ENCODE results near the gene ANP32A.
"Not testable (repeated sequence)": the region's sequence is repeated elsewhere in the genome, so short reads cannot be mapped to it uniquely, and the experiment has no call there.

The ANP32A gene

DNA sequence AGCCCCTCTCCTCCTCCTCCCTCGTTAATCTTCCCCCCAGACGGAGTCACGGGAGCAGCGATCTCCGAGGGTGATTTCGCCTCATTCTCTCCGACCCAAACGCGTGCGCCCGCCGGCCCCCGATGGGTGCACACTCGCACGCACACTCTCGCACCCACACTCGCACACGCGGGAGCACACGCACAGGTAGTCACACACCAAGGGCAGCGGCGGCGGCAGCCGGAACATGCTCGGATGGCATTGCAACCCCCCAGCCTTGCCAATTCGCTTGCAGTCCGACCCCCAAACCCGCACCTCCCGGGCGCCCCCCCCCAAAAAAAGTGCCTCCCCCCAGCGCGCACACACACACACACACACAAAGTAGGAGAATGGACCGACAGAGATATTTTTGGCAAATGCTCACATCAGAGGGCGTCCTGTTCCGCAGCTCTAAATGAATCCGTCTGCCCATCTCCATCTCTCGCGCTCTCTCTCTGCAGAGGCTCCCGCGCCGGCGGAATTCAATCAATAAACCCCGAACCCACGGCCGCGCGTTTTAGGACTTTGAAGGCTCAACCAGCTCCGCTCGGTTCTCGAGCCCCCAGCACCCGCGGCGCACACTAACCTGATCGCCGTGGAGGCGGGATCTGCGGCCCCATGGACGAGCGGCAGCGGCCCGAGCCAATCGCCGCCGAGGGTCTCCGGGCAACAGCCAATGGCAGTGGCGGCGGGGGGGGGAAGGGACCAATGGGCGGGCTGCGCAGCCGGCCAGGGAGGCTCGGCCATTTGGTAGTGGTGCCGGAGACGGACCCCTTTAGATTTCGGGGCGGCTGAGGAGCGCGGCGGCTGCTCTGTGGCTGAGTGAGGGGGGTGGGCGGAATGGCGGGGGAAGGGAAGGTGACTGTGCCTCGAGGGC lies at the start of gene ANP32A:
Gene ANP32A, minus strand, starts transcription at position 601 of the 895 bp plus-strand sequence. Its CDS starts 144 bp downstream, at position 457.
- peak; percentile 100 for DNase-seq (ENCODE audit: low spot score)

DNA sequence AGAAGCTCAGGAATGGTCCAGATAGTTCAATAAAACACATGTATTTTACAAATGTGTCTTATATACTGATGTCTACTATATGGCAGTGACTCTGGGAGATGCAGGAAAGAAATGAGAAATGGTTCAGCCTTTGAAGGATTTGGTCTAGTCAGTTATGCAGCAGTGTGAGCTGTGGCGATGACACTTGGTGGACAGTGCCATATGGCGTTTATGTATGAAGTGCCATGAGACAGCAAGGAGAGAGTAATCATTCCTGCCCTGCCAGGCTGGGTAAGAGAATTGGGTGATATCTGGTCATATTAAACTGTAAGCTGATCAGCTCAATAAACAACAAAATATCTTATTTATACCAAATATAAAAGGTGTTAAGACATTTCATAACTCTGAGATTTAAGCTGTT lies 47.6 kb upstream of the ANP32A start:
- DNase-seq (ENCODE audit: low spot score) = no peak

DNA sequence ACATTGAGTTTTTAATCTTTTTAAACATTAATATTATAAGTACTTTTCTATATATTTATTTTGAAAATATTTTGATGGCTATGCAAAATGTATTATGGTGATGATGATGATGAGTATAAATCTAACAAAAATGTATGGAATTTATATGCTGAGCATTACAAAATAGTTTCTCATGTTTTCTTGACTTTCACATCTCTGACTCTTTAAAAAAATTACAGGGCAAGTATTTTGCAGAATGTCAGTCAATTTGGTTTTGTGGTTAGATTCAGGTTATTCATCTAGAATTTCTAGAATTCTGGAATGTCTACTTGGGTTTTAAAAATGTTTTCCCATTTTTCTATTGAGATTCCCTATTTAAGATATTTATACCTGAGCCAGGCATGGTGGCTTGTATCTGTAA lies 41.7 kb upstream of the ANP32A start:
- DNase-seq (ENCODE audit: low spot score) = no peak

DNA sequence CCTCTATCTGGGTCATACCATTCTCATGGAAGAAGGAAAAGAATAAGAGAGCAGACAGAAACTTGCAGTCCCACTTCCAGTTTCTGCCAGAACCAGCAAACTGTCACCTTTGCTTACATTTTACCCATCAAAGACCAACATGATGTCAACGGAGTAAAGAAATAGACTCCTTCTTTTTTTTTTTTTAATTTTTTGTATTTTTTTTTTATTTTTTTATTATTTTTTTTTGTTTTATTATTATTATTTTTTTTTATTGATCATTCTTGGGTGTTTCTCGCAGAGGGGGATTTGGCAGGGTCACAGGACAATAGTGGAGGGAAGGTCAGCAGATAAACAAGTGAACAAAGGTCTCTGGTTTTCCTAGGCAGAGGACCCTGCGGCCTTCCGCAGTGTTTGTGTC lies 38.0 kb upstream of the ANP32A start:
- not testable (repeated sequence) for DNase-seq (ENCODE audit: low spot score)

DNA sequence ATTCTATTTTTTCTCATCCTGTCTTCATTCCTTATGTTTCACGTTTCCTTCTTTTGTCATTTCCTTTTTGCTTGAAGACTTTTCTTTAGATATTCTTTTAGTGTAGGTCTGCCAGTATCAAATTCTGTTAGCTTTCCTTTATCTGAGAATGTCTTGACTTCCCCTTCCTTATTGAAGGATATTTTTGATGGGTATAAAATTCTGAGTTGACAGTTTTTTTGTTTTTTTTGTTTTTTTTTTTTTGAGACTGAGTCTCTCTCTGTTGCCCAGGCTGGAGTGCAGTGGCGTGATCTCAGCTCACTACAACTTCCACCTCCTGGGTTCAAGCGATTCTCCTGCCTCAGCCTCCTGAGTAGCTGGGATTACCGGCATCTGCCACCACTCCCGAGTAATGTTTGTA lies 36.7 kb upstream of the ANP32A start:
- not testable (repeated sequence) for DNase-seq (ENCODE audit: low spot score)

DNA sequence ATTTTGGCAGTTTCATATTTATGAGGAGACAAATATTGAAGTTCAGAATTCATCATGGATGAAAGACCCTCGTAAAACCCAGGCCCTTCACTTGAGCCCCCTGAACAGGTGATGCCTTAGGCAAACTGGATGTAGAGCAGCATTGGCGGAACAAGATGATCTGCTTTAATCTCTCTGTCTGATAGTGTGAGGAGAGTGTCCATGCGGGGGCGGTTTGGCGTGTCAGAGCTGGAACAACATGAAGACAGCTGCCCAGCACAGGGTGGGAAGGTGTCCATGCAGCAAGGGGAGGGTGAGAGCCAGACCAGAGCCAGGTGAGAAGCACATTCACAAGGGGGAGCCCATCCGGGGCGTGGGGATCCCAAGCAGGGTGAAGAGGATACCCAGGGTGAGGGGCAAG lies 31.8 kb upstream of the ANP32A start:
- no peak for DNase-seq (ENCODE audit: low spot score)

DNA sequence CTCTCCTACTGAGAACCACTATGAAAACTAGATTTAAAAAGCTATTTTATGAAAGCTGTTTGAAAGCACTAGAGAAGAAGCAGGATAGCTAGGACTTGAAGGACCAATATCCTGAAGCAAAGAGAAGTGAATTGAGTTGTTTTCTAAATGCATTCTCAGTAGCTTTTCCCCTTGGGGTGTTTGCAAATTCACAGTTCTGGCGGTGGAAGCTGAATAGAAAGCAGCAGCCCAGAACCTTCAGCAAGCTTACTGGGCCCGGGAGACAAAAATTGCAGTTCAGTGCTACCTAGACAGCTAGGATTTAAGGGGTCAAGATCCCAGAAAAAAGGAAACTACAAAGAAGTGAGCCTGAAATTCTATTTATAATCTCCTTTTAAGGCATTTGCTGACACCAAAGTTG lies 31.3 kb upstream of the ANP32A start:
- no peak for DNase-seq (ENCODE audit: low spot score)

DNA sequence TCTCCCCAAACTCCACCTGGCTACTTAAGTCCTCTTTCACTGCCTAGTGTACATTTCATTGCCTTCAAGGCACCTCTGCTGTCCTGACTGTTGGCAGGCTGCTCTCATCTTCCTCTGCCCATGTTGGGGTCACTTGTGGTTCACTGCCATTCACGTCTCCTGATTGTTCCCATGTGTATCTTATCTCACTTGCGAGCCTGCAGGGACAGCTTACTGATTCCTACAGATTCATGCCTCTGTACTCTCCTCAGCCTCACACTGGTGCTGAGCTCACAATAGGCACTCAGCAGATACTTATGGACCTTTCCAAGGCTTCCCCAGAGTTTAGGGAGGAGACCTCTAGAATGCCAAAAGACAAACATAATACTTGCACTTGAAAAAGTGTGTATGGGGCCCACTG lies 28.8 kb upstream of the ANP32A start:
- DNase-seq (ENCODE audit: low spot score) = no peak

DNA sequence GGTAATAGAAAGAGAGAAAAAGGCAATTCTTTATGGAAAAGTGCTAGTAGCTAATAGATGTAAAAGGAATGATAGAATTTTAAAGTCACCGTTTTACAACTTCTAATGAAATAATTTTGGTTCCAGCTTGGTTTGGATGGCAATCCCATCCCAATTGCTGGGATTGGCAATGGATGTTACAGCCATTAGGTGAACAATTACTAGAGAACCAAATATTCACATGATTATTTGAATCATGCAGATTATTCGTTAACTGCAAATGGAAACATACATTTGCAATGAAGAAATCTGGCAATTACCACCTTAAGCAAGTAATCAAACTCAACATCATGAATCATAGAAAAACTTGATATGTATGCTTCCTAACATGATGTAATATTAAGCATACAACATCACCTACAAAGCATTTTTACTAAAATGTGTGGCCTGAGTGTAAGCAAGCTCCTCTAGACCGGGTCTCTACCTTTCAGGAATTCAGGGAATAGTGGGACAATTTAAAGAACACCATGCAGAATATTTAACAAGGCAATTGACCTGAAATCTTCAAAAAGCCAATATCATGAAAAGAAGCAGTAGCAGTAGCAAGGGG lies 26.2 kb upstream of the ANP32A start:
- no peak for DNase-seq (ENCODE audit: low spot score)

DNA sequence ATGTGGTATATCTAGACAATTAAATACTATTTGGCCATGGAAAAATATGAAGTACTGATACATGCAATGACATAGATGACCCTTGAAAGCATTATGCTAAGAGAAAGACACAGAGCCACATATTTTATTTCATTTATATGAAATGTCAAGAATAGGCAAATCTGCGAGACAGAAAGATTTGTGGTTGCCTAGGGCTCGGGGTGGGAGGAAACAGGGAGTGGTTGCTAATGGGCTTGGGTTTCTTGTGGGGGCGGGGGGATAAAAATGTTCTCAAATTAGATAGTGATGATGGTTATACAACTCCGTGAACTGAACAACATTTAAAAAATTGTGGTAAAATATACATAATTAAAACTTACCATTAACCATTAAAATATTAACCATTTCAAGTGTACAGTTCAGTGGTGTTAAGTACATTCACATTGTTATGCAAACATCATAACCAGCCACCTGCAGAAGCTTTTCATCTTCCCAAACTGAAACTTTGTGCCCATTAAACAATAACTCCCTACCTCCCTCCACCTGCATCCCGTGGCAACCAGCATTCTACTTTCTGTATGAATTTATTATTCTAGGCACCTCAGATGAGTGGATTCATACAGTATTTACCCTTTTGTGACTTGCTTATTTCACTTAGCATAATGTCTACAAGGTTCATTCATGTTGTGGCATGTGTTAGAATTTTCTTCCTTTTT lies 24.3 kb upstream of the ANP32A start:
- no peak for DNase-seq (ENCODE audit: low spot score)

DNA sequence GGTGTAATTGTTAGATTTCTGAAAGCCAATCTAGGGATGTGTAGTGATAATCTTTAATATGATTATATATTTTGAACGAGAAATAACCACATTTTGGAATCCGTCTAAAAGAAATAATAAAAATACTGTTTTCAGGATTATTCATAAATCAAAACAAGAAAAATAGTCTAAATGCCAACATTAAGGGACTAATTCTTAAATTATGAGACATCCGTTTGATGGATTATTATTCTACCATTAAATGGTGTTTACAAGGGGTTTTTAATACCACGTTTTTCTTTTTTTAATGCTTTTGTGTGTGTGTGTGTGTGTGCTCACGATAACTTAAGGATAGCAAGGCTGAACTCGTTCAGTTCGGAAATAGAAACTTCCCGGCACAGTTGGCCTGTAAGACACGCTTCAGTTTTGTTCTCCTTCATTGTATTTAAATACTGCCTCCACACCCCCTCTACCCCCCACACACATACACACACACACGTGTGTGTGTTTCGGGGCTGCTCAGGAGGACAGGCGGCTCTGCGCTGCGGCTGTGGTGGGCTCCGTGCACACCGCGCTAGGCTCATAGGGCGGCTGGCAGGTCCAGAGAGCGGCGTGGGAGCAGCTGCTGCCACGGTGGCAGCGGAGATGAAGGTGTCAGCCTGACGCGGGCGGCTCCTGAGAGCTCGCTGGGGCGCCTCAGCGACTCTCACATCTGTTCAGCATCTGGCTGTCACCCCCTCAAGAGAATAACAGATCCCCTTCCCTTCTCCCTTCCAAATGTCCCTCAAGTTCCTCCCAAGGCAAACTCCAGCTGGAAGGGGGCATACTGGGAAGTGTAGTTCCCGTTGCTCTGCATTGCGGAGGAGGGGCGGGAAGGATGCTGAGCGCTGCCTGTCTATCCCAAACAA lies 23.0 kb upstream of the ANP32A start:
- no peak for DNase-seq (ENCODE audit: low spot score)

DNA sequence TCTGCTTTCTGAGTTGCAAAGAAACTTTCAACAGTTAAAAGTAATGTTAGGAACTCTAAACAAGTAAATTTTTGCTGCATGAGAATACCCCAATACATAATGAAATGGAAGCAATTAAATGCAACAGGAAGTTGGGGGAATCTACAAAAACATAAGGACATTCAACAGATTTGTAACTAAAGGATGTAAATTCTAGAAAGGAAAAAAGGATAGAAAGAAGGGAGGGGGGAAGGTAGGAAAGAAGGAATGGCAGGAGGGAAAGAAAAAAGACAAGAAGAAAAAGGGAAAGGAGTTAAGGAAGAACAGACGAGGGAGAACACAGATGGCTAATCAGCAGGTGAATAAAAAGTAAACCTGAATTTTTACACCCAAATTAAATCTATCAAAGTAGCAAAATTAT lies 22.3 kb upstream of the ANP32A start:
- DNase-seq (ENCODE audit: low spot score) = no peak

DNA sequence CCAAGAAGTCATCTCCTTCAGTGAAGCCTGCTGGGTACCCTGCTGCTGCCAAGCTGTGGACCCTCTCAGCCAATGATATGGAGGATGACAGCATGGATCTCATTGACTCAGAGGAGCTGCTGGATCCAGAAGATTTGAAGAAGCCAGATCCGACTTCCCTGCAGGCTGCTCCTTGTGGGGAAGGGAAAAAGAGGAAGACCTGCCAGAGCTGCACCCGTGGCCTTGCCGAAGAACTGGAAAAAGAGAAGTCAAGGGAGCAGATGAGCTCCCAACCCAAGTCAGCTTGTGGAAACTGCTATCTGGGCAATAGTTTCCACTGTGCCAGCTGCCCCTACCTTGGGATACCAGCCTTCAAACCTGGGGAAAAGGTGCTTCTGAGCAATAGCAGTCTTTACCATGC lies 13.7 kb upstream of the ANP32A start:
- DNase-seq (ENCODE audit: low spot score) = no peak

DNA sequence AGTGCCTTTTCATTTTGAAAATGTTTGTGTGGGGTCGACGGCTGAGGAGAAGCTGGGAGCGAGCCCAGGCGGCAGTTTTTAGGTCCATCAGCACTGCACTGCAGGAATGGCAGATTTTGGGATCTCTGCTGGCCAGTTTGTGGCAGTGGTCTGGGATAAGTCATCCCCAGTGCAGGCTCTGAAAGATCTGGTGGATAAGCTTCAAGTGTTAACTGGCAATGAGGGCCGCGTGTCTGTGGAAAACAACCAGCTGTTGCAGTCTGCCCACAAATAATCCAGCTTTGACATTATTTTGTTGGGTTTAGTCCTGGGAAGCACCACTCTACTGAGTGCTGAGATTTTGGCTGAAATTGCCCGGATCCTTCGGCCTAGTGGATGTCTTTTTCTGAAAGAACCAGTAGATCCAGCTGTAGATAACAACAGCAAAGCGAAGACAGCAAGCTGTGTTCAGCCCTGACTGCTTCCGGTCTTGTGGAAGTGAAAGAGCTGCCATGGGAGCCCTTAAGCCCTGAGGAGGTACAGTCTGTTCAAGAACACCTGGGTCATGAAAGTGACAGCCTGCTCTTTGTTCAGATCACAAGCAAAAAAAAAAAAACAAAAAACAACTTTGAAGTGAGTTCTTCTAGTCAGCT lies 13.1 kb upstream of the ANP32A start:
- no peak for DNase-seq (ENCODE audit: low spot score)

DNA sequence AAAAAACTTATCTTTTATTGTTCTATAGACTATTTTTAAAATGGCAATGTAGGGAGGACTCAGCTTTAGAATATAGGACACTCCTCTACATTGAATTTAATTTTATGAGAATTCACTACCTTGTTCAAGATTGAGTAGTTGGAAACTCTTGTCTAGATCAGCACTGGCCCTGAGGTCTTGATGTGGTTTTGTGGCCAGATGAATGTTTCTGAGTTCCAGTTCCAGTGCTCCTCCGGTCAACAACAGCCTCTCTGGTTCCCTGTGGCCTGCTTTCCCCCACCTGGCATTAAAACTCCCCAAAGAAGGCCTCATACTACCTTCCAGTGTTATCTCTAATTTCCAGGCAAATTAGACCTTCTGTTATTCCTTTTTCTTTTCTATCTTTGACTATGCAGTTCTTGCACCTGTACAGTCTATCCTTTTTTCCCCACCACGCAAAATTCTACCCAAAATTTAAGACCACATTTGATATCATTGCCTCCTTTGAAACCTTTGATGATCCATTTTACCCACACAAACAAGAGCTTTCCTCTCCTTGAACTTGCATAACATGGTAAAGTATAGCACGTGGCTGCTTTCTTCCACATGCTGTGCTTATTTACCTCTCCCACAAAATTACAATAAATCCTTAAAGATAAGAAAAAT lies 9.6 kb upstream of the ANP32A start:
- DNase-seq (ENCODE audit: low spot score) = no peak

DNA sequence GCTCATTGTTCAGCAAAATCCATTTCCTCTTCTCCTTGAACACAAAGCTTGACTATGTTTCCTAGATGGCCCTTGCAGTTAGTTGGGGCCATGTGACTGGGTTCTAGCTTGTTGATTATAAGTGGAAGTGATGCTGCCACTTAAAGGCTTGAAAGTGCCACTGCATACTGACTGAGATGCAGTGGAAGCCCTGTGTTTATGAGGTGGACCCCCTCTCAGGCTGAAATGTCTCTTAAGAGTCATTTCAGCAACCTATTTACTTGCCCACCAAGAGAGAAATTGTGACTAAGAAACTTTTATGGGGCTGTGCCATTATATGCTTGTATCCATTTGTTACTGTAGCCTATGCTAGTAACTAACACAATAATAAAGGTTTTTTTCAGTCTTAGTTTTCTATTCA lies 8.4 kb upstream of the ANP32A start:
- no peak for DNase-seq (ENCODE audit: low spot score)

DNA sequence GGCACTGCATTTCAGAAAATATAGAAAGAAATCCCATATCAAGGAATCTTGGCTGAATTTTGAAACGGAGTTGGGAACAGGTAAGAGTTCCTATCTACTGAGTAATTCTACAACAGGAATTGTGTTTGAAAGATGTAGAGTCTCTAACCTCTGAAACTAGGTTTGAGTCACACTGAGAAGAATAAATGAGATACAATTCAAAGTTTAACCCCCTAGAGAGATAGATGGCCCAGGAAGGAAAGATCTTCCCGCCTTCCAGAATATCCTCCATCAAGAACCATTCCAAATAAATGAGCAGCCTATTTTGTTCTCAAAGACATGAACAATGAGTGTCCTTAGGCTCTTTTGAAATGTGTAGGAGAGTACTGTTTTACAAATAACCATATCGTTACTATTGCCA lies 2.9 kb upstream of the ANP32A start:
- DNase-seq (ENCODE audit: low spot score) = no peak

DNA sequence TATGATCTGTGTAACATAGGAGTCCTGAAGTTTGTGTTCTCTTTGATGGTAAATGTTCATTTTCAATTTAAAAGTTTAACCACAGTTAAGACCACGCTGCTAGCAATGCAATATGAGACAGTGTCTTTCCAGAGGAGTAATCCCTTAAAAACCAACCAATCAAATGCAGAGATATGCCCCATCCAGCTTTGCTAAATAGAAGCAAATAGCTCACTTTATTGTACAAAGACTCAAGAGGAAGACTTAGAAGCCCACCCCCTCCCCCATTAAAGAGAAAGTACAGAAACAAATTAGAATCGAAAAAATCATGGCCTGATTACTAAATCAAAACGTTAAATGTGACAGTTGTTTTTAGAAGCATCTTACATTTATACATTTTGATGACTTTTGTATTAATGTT lies 2.1 kb upstream of the ANP32A start:
- no peak for DNase-seq (ENCODE audit: low spot score)

DNA sequence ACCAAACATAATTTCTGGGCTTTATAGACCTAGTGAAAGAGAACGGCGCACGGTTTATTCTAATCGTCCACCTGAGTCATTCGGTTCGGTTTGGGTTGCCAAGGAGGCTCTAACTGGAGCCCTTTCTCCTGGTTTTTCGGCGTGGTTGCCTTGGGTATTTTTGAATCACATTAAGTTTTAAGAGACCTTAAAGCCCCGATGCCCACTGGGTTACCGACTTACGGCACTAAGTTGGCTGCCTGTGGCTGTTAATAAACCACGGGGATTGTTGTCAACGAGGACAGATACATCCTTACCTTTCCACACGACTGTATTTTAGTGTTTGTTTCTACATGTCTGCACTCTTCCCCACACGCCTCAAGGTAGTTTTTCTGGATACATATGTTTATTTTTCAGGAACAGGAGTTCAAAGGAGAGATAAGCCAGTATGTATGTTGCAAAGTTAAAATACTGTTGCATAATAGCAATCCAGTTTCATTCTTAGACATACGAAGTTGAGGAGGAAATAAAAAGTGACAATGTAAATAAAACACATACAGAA lies 1.2 kb upstream of the ANP32A start:
- DNase-seq (ENCODE audit: low spot score) = no peak

DNA sequence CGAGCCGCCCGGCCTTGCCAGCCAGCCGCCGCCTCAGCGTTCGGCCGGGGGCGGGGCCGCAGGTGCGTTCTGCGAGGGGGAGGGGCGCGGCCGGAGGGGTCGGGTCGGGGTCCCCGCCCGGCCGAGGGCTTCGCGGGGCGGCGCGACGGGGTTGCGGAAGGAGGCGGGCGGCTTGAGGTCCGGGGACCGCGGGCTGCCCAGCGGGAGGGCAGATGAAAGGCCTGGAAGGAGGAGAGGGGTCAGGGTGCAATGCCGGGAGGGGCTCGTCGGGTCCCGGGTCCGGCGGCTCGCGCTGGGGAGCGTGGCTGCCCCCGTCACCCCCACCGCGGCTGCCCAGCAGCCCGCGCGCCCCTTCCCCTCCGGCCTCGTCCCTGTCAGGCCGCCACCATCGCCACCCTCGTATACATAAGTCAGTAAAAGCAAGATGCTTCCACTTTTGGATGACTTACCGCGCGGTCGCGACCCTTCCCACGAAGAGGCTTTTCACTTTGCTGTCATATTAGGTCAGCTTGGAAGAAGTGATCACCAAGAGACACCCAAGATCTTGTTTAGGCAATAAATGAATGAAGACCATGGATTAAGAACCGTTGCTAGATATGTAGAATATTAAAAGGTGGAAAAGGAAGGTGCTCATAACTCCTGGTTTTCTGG lies 620 bp upstream of the ANP32A start:
- no peak for DNase-seq (ENCODE audit: low spot score)

All from AG08396 (cell line).